22Rv1 (cell line): Measurements from ENCODE around the gene PRSS1.

Experiments
- H3K27ac ChIP-seq: fragments of 450-650 bp; 2 replicates; pipeline ENCODE4 v1.5.1; 2017
- CTCF ChIP-seq: fragments of 450-650 bp; IDR thresholded peaks from 2 replicates; pipeline ENCODE4 v1.5.1; 2017; ENCODE audit warnings: mild to moderate bottlenecking
- ZFX ChIP-seq: fragments of 450-650 bp; IDR thresholded peaks from 2 replicates; pipeline ENCODE4 v1.6.1; 2017; ENCODE audit warnings: antibody characterized with exemption, borderline replicate concordance

Gene PRSS1

DNA sequence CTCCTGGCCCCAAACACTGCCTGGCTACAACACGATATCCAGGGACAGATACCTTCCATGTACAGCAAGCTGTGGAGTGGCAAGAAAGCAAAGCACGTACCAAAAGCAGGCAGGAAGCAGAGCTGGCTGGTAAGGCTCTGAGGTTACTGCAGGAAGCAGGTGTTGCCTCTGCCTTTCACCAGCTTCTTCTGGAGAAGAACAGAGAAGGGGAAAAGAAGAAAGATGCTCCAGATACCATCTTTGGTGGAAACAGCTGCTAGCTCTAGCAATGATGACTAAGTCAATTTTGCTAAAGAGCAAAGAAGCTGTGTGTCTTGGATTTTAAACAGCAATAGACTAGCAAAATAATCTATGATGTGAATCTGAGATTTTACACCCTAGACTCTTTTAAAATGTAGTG lies 34.9 kb upstream of the PRSS1 start:
- TF ChIP-seq ZFX (no peak), CTCF (no peak)
- H3K27ac ChIP-seq = no peak overlapping the region

DNA sequence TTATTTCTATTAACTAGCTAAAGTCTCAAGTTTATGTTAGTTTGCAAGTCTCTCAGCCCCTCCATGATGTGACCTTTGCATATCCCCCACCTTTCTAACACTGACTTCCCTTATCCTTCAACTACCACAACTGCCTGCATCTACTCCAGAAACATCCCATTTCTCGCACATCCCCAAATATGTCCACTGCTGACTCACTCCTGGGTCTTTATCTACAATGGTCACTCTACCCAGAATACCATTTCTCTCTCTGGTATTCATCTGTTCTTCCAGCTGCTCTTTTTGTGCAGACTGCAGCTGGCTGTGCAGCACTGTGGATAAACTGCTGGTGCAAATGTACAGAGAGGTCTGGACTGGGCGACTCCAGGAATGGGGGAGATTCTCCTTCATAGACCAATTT lies 32.7 kb upstream of the PRSS1 start:
- TF ChIP-seq CTCF (no peak), ZFX (no peak)

DNA sequence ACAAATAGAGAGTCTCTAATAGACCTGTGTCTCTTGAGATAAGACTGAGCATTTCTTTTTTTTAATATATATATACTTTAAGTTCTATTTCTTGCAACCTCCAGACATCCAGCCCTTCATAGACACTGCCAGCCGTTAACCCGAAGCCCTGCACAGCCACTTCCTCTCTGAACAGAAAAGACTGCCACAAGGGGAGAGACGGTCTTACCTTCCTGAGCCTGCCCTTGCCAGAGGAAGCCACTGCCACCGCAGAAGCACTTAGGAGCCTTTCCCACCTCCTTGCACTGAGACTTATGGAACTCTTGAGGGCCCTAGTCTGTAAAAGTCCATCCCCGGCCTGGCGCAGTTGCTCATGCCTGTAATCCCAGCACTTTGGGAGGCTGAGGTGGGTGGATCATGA lies 31.8 kb upstream of the PRSS1 start:
- H3K27ac ChIP-seq = no peak overlapping the region
- TF ChIP-seq CTCF (no peak), ZFX (no peak)

More for the DNA sequence above, 32.7 kb upstream of the PRSS1 start:
- H3K27ac ChIP-seq = no peak overlapping the region

- TF ChIP-seq ZFX = no peak
- no peak overlapping the region for H3K27ac ChIP-seq
These were observed 31.0 kb upstream of the PRSS1 start for GRCh38 chr7:142718313-142718712.

DNA sequence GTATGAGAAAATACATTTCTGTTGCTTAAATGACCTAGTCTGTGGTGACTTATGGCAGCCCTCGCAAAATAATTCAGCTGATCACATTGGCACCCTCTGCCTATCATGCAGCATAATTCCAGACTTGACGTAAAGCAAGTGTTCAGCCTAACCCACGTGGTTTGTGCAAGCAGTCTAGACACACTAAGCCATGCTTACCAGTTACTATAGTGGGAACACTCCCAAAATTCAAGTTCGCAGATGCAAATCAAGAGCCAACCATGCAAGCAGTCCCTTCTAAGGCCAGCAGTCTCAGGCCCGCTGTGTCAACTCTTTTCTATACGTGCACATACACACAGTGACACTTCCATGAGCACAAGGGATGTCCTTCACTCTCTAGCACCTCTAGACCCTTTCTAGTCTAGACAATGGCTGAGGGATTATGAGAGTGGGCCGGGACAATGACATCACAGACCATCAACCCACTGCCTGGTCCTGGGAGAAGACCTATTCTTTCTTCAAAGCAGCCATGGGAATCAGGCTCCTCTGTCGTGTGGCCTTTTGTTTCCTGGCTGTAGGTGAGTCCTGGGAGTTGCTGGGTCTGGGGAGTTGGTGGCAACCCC lies 29.0 kb upstream of the PRSS1 start:
- TF ChIP-seq CTCF = no peak
- H3K27ac ChIP-seq = no peak overlapping the region

DNA sequence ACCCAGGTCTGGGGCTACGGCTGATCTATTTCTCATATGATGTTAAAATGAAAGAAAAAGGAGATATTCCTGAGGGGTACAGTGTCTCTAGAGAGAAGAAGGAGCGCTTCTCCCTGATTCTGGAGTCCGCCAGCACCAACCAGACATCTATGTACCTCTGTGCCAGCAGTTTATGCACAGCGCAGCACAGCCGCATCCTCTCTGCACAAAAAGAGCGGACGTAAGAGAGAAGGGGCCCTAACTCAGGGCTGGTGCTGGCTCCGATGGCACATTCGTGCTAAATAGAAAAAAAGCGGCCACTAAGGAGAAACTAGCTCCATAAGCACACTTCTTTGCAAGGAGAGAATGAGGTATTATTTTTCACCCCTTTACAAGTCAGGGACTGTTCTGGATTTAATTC lies 28.3 kb upstream of the PRSS1 start:
- TF ChIP-seq CTCF = no peak
- TF ChIP-seq ZFX = no peak
- H3K27ac ChIP-seq = no peak overlapping the region

- TF ChIP-seq ZFX = no peak
- TF ChIP-seq CTCF = no peak
- no peak overlapping the region for H3K27ac ChIP-seq
These were observed 27.0 kb upstream of the PRSS1 start for GRCh38 chr7:142722248-142722794.

- TF ChIP-seq CTCF (no peak), ZFX (no peak)
- H3K27ac ChIP-seq = no peak overlapping the region
These were observed 16.0 kb upstream of the PRSS1 start for GRCh38 chr7:142733271-142733670.
